HG02642 (cell line): ENCODE data around the gene GAS1.

Experiments
- ATAC-seq: cut with Tn5 transposase; IDR thresholded peaks from one replicate; pipeline ENCODE4 v1.9.1; 2021; ENCODE audit warnings: mild to moderate bottlenecking; ENCODE audit not compliant: unreplicated experiment, poor library complexity

GAS1 gene

DNA sequence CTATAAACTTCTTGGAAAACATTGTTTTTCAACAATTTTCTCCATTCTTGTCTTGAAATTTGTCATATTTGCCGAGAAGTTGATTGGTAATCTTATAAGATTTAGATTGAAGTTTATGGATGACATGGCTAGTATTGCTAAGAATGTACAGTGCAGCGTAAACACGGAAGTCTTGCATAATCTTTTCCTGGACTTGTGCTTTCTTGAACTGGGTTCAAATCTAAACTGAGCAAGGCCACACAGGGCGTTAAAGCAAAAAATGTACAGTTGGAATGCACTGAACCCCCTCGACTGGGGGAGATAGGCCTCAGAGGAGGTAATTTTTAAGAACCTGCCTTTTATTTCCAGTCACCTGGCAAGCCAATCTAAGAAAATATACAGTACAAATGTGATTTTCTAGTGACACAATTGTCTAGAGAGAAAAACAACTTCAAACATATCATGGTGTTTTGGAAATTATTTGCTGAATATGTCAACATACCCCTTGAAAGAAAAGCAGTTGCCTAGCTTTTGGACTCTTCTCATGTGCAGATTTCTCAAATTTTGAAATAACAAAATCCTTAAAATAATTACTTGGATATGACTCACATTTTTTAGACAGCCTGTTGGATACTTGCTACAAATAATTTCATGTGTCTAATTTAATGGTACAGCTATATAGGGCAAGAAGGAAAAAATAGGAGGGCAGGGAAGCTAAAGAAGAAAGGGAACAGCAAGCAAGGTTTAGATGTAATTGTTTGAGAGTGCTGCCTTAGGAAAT, 18.5 kb upstream of the GAS1 start:
- ATAC-seq, result no peak

DNA sequence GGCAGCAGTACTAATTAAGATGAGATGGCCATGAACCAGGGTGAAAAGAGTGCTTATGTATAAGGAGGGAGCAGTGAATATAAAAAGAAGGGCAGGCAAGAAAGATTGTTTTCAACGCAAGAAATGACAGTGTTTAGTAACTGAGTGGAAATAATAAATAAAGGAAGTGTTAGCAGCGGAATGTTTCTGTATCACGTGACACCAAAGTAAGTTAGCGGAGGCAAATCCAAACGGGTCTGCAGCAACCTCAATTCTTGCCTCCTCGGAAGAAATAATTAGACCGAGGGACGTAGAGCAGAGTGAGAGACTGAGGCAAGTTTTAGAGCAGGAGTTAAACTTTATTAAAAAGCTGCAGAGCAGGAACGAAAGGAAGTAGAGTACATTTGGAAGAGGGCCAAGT, 15.4 kb upstream of the GAS1 start:
- no peak for ATAC-seq

DNA sequence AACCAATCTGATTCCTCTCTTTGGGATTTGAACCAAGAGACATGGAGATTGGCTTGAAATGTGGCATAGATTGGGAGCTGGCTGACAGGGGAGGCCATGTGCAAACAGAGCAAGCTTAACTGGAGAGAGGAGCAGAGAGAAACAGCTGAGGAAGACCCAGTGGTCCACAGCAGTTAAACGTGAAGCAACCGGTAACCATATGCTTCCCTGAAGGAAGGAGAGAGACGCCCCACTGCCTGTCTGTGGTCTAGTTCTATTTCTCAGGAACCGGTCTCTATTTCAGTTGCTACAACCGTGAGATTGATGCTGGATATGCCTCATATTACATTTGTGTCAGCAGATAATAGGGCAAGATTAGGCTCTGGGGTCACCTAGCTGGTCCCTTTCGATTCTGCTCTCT, 13.6 kb upstream of the GAS1 start:
- no peak for ATAC-seq

DNA sequence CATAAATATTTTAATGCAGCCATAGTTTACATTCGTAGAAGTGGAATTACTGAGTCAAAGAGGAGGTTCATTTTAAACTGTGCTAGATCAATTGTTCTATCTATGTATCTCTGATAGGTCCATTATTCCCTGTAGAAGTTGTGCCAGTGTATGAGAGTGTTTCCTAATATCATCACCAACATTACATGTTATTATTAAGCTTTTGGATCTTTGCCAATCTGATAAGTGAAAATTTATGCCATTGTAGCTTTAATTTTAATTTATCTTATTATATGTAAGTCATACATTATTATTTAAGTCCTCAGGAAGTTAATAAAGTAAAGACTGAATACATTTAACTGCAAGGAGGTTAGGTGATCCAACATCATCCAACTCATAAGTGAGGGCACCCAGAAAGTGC, 10.9 kb upstream of the GAS1 start:
- no peak for ATAC-seq

DNA sequence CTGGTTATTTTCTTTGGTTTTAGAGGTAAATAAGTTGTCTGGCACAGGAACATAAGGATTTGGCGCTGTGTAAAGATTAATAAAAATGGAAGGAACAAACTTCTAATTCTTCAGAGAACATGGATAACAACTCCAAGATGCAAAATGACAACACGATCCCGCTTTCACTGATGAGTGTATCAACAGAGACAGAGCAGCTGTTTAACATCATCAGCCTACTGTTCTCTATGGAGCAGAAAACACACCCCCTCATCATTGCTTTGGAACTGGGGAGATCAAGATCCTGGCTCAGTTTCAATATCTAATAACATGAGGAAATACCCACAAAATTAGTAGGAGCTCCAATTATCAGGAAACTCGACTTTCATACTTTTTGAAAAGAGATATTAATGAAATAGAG, 8.3 kb upstream of the GAS1 start:
- ATAC-seq, result no peak

DNA sequence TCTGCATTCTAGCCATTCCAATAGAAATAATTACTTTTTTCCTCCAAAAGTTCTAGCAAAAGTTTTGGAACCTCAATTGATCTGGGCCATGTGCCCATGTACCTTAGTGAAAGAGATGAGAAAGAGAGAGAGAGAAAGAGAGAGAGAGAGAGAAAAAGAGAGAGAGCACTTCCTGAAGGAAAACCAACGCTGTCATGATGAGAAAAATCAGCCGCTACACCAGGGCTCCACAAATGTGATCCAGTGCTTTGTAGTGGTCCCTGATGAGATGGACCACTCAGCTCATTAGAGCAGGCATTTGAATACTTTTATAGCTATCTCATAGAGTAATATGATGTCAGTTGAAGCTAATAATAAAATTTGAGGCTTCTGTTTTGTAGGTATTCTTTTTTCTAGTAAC, 7.7 kb upstream of the GAS1 start:
- no peak for ATAC-seq

DNA sequence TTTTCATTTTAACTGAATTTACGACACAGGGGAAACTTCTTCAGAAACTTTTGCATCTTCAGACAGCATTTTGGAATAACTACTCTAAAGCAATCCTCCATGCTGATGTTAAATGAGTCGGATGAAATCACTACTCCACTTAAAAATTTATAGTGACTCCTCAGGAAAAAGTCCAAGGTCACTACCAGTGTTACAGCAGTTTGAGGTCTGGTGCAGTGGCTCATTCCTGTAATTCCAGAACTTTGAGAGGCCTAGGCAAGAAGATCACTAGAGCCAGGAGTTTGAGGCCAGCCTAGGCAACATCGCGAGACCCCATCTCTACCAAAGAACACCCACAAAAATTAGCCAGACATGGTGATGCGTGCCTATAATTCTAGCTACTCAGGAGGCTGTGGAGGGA, 5.9 kb upstream of the GAS1 start:
- no peak for ATAC-seq

DNA sequence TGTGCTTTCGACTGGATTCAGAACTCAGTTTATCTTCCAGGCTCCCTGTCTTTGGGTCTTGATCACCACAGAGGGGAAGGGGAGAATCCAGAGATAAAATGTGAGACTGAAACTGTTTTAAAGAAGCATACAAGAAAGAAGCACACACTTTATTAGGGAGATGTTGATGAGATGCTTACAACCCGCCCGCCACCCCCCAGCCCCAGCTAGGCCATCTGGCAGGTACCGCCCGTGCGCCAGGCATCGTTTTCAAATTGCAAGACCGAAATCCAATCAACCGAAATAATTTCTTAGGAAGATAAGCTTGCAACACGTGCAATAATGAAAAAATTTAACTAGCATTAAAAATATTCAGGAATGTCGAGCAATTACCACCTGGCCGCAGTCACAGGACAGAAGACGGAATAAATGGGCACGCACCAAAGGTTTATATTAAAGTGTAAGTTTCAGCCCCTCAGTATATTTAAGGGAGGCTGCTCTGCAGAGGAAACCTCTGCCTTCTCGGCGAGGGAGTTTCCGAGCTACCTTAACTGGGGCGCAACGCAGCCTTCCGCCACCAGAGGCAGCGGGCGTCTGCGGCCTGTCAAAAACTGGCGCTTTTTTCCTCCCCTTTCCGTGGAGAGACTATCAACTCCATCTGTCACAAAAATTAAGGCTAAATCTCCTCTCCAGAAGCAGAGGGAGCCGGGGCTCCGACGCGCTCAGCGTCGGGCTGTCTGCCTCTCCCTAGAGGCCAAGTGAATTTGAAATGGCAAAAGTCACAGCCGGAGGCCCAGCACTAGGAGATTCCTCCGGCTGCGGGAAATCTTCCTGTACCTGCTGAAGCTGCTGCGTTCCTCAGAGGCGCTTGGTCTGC, 996 bp upstream of the GAS1 start:
- ATAC-seq, result peak; percentile 70

DNA sequence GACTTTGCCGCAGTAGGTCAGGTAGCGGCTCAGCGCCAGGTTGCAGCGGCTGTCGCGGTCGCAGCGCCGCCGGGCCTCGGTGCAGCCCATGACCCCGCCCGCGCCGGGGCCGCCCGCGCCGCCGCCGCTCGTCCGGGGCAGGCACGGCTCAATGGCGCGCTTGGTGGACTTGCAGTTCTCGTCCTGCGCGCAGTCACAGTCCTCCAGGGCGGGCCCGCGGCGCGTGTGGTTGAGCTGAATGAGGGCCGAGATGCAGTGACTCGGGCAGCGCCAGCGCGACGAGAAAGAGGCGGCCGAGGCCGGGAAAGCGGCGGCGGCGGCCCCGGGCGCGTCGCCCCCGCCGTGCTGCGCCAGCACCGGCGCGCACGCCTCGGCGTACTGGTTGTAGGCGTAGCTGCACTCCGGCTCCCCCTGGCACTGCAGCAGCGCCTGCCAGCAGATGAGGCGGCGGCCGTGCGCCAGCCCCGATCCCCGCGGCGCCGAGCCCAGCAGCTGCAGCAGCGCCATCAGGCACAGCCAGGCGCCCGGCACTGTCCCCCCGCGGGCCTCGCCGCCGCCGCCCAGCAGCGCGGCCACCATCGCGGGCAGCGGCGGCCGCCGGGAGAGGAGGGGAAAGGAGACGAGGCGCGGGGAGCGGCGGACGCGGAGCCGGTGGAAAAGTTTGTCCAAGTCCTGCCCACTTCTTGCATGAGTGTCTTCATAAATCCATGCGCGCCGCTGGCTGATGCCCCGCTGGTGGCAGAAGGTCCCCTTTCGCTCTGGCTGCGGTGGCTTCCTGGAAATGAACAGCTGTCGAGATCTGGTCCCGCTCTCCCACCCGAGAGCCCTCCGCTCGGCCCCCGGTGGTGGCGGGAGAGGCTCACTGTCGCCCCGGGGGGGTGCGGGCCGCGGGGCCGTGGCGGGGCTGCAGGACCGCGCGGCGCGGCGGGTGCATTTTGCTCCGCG, 833 bp downstream of the GAS1 start:
- ATAC-seq, result peak; percentile 59

DNA sequence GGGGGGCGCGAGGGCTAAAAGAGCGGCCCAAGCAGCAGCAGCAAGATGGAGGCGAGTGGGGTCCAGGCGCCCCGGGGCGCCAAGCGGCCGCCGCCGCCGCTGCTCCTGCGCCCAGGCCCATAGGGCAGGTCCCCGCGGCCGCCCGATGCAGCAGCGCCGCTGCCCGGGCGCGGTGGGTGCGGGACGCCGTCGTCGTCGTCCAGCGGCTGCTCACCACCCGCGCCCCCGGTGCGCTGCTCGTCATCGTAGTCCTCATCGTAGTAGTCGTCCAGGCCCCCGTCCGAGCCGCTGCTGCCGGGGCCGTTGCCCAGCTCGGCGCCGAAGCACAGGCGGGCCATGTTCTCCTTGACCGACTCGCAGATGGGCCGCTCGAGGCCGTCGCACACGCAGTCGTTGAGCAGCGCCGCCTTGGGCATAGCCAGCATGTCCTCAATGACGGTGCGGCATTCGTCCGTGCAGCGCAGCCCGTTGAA, 1.5 kb downstream of the GAS1 start:
- ATAC-seq, result no peak

DNA sequence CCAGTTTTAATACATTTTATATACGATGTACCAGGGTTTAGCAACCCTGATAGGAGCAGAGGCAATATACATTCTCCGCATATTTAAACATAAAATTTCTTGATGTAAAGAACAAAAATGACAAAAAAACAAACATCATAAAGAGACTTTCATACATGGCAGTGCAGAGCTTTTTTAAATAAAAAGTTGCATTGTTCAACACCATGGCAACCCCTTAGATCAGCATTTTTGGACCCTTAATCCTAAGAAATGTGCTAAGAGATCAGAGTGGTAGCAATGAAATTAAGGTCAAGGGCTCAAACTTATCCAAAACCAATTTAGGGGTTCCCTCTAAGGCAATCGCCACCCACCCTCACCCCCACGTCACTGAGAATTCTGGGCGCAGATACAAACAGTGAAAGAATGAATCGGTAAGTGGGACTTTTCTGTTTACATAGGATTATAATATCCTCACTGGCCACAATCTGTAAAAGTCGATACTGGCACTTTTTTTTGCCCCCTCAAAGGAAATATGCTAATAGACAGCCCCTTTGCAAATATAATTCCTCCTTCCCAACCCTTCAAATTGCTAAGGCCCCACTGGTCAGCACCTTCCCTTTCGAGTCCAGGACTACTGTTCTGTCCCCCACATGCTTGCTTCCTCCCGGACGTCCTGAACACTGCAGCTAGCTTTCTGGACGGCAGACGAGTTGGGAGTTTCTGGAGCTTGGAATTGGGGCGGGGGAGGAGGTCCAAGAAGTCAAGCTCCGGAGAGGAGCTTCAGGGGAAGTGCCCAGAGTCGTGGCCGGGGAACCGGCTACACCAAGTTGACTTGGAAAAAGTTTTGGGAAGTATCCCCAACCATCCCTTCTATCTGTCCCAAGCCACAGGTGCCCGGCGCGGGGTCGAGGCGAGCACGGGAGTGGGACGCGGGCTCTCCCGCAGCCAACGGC, 2.2 kb downstream of the GAS1 start:
- ATAC-seq, result no peak

DNA sequence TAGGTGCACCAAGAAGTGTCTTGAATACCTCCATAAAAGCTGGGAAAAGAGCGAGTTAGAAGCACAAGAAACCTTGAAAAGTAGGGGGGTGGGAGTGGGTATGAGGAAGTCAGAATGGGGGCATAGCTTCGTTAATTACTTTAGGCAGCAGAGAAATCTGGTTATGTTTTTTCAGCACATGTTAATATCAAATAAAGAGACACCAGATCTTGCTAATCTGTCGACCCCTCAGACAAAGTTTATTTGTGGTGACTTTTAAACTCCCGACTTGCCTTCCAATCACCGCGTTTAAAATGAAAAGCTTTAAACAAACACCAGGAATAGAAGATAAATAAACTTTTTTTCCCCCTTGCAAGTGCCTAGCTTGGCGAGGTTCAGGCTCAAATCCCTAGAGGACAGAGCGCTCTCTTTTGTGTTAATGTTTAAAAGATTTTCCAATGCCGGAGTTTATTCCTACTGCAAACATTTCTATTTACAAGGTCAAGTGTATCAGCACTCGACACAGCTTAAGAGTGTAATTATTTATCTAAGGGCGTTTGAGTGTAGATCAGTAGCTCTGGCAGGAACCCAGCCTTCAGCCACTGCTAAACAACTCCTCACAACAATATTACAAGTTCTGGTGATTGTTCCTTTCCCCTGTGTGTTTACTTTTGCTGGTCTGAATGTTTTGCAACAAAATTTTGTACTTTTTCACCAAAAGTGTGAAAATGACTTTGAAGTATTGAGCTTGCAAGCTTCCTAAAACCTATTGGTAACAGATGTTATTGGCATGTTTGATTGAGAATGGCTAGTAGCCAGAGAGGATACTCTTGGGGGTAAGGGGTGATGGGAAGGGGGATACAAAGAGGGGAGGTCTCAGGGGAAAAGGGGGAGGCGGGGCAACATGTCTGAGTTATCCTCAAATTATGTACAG, 3.8 kb downstream of the GAS1 start:
- ATAC-seq, result no peak

DNA sequence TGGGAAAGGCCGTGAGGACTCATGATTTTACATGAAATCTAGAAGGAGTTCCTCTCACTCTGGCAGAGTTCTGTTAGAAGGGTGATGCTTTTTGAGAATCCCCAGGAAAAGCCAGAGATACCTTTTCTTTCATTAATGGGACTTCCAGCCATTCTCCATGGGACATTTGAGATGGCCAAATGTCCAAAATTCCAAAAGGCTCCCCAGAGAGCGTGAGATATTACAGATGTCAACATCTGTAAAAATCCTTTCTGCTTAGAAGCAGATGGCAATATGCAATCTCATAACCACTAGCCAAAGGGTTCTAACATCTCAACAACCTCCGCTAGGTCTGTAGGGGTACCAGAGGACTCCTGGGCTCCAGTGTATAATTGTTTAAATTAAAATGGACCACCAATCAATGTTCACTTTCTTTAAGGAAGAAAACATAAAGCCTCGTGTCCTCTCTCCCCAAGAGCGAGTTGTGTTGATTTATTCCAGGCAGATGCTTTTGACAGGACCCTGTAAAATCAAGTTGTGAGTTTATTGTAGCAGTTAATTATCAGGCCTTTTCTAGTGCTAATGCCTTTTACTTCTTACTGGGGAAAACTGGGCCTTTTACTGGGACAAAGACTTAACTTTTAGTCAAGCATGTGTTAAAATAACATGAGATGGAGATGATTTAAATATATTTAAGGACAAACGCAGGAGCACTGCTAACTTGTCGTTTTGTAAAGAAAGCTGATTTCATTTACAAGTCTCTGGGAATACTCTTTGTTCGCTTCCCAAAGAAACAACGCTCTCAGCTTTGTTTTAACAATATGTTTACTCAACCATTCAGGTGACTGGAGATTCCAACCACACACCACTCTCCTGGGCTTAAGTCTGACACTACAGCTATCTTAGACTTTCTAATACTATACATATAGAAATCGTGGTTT, 4.8 kb downstream of the GAS1 start:
- no peak for ATAC-seq

DNA sequence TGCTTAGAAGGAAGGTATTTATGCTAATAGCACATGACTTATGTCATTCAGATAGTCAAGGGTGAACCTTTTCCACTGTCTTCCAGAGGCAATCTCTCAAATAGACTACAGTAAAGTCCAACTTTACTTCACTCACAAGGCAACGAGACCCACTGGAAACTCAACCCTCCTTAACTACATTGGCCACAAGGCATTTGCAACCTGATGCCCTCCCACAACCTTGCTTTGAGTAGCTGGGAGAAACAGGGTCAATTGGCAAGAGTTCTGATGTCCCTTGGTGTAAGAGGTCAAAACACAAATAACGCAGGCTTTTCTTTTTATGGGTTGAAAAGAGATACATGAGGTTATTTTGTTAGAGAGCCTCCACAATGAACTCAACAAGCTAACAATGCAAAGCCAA, 6.1 kb downstream of the GAS1 start:
- no peak for ATAC-seq

DNA sequence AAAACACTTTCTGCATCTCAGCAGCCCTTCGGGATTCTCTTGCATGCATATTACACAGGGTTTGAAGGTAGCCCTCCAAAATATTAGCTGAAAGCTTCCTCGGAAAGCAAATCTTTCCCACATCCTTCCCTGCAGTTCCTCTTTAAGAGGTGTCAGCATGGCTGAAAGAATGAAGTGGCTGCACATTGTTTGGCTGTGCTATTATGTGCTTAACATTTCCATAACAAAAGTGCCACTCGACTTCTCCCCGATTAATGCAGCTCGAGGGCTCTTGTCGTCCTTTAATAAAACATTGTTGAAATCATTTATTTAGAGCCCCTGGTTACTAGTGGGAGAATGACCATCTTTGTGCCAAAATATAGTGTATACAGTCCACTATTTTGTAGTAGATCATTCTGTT, 6.5 kb downstream of the GAS1 start:
- no peak for ATAC-seq

DNA sequence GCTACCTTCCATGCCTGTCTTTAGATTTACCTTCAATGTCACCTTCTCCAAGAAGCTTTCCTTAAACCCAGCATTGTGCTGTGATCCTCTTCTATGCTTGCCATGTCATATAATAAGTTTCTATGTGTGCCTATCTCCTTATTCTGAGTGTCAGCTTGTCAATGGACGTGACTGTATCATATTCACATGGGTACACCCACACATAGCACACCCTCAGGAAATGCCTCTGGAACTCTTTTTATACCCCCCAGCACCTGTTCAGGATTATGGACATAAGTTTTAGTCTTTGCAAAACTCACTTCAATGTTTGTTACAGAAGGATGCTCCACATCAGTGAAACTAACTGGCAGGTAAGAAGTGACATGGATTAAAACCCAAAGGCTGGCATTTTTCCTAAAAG, 7.4 kb downstream of the GAS1 start:
- no peak for ATAC-seq

DNA sequence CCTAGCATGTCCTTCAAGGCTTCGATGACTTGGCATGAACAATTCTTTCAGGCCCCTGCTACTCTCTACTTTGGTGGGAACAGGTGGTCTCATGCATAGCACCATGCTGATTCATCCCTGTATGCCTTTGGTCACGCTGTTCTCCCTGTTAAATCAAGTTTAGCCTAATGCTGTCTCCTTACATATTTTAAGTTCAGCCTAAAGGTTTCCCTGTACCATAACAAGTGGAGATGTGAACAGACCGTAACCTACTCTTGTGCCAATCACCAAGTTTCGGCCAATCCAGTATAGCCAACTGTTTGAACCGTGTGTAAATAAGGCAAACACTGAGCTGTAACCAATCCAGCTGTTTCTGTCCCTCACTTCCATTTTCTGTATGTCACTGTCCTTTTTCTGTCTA, 8.0 kb downstream of the GAS1 start:
- ATAC-seq, result no peak

DNA sequence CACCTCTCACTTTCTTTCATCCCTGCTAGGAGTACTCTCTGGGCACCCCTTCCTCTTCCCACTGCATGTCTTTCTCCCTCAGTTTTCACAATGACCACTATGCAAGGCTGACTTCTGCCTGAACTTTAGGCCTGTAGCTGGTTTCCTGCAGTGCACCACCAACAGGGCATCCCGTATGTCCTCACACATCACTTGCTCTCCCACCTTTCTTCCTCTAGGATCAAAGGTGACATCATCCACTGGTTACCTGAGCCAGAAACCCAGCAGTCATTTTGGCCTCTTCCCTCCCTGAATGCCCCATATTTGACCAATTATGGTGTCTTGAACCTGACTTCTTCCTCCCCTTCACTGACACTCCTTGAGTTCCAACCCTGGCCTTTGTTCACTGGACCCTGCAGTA, 8.5 kb downstream of the GAS1 start:
- no peak for ATAC-seq
